ENCODE measurements around the gene DDN.

The DDN gene

DNA sequence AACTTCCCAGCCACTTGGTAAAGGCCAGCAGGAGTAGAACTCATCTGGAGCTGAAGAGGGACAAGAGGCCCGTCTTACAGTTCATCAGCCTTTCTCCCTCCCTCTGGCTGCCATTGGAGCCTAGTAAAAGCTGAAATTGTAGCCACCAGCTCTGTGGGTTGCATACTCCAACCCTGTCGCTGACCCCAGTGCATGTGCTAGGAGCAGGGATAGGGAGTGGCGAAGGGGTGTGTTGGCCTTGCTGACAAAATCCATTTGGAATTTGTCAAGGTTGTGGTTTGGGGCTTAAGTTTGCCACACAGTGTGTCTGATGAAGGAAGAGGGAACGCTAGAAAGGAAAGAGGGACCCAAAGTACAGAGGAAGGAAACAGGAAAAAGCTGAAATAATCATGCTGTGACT is 37.8 kb downstream of the DDN start:
- DNase-seq, result no peak

DNA sequence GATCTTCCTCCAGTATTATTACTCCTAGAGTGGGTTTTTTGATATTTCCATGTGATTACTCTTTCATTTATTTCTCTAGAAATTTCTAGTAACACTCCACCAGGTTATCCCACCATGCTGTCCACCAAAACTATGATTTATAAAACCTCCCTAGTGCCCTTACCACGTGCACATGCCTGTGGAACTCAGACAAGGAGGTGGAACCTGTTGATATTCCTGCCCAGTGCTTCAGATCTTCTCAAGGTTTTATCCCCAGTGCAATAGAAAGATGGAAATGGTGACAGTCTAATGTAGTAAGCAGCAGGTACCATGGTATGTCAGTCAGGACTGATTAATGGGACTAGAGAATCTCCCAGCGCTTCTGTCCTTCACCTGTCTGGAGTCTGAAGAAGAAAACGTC is 38.3 kb downstream of the DDN start:
- DNase-seq, result no peak

DNA sequence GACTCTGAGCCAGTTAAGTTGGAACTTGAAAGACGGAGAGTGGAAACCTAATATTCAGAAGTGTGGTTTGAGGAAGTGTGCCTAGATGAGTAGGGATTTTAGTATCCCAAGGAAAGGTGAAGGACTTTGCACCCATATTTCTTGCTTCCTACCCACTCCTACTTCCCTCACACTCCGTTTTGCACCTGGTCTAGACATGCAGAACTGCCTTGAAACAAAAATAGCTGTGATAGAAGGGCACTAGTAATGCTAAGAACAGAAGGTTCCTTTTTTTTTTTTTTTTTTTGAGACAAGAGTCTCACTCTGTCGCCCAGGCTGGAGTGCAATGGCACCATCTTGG is 41.2 kb downstream of the DDN start:
- DNase-seq, result no peak

DNA sequence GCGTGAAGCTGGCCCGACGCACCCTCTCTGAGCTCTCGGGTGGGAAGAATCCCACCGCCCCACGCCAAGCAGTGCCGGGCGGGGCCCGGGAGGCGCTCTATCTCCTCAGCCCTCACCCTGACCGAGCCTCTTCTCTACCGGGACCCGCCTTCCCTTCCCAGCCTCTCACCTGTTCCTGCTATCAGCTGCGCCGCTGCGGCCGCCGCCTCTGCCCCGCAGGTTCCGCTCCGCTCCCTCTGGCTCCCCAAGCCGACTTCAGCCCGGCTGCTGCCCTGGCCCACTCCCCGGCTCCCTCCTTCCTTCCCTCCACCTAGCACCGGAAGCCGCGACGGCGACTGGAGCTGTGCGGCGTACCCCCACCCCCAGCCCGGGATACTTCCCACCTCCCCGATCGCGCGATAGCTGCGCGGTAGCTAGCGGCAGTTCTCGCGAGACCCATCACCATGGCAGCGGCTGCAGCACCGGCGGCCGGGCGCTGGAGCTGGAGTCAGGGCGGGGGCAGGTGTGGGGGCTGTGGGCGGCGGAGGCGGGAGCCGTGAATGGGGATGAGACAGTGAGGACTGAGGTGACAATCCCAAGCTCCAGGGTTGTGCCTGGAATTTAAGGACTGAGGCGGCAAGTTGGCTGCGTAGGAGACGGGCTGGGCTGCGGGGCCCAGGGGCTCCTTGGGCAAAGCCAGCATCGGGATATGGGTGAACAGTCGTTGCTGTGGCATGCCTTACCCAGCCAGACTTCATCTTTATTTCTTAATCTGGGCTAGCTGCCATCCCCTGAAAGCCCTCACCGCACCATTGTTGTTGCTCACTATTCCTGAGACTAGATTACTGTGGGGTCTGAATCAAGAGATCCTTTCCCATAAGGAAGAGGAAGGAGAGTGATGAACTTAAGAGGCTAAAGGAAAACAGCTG is 41.8 kb downstream of the DDN start, which contains the start of gene ARF3:
Gene ARF3 (minus strand): TSS at position 347 of the 908 bp plus-strand sequence. CDS start 16,392 bp downstream, outside the sequence.
- peak; percentile 88 for DNase-seq

DNA sequence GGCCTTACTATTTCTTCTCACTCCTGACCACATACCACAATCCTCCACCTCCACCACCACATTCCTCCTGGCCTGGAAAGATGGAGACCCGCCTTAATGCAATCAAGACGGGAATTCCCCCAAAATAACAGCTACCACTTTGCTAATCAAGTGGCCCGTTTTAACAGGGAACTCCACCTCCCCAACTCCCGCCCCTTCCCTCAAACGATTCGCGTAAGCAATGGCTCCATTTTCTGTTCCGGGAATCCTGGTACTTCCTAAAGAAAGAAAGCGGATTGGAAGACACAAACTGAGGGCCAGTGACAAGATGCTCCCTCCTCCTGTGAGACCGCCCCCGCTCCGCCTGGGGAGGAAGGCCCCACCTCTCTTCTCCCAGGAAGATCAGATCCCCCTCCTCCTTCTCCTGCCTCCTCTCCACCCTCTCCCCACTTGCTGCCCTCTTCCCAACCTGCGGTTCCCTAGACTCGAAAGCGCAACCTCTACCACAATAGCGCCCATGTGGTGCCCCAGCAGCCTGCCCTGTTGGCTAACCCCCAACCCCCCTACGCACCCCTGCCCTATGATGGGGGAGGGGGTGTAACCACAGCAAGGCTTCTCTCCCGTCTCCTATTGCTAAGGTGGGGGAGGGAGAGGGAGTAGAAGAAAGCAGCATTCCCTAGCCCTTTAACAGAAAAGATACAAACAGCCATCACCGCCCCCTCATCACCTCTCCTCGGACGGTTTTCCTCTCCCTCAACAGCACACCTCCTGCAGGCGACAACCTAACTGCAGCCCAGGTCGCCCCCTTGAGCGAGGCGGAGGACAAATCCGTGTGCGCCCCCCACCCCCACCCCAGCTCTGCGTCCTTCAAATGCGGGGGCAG is 42.7 kb downstream of the DDN start:
- peak; percentile 16 for DNase-seq

DNA sequence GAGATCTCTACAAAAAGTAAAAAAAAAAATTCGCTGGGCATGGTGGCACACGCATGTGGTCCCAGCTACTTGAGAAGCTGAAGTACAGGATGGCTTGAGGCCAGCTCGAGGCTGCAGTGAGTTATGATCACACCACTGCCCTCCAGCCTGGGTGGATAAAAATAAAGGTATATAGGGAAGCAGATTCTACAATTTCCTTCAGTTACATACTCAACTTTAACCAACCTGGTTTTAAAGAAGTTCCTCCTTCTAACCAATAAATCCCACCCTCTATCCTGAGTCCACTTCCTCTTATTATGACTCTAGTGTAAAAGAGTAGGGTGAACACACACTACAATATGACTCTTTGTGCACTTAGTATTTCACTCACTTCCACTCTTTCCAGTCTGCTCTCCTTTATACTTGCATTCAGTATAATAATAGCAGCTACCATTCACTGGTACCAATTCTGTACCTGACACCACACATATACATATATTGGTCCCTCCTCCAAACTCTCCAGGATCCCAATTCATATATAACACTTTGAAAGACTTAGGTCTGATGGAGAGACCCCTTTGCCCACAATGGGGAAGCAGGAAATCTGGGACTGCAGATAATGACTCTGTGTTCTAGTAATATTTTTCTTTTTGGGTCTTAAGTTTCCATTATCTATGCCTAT is 44.2 kb downstream of the DDN start:
- DNase-seq, result peak; percentile 64

DNA sequence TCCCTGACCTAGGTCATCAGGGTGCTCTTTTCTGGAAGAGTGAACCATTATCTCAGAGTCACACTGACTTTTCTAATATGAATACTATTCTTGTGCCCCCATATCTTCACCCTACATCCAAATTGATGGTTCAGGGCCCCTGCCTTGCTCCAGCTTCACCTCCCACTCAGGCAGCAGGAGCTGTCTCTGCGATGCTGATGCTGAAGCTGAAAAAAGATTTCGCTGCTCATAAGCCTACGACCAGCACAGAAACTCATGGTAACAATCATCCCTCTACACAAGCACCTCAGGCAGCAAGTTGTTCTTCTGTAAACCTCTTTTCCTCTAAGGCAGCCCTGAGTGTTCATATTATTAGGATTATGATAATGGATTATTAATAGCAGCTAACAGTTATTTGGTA is 45.1 kb downstream of the DDN start:
- DNase-seq, result no peak

DNA sequence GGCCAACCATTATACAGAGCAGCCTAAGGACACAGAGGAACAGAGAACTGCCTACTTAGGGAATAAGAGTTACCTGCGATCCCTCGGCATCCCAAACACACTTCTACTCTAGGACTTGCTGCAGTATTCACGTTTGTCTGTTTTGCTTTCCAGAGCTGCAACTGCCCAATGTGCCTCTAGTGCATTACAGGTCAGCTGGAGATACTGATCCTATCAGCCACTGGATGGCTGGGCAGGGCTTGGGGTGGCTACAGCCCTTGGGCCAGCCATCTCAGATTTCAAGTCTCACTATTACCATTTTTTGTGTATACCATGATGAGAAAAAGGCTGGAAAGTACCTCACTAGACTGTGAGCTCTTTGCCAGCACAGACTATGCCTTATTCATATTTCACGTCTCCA is 46.5 kb downstream of the DDN start:
- DNase-seq, result no peak

DNA sequence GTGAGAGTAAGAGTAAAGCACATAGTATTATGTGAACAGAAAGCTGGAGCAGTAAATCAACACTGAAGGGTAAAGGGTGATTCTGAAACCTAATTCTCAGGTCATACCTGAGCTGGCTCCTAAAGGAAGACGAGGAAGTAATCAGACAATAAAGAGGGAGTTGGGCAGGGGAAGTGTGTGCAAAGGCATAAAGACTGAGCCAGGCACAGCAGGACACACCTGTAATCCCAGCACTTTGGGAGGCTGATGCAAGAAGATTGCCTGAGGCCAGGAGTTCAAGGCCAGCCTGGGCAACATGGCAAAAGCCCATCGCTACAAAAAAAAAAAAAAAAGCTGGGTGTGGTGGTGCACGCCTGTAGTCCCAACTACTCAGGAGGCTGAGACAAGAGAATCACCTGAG is 51.4 kb downstream of the DDN start:
- DNase-seq, result no peak

DNA sequence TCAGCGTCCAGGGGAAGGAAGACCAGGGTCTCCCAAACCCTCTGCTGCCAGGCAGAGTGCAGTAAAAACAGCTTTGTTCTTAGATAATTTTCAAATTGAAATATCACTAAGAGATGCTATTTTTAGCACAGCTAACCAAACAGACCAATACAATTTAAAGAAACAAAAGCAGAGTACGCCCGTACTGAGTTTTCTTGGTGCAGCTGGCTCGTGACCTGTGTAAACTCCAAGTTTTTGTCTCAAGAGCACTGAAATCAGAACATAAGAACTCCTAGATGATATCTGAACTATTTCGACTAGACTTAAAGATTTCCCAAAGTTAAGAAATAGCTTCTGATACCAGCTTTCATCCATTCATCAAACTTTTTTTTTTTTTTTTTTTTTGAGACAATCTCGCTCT is 52.2 kb downstream of the DDN start:
- DNase-seq, result no peak

DNA sequence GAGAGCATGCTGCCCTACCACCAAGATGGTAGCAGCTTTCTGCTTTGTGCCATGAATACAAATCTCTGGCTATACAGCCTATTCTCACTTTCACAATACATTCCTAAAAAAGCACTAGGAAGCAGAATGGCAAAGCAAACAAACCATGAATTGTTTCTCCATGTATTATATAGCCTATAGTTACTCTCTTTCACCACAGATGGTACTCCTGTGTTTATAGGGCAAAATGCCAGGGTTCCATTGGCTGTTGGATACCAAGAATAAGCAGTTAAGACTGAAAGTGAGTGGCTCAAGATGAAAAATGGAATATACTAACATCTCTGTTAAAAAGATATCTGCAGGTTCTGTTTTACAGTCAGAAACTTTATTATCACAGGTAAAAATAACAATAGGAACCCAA is 53.0 kb downstream of the DDN start:
- no peak for DNase-seq
